ENCODE results near the gene SLC25A51.

The SLC25A51 gene

GRCh38 chr9:37927601-37928551, 23.9 kb upstream of the SLC25A51 start:
- no peaks in the 10 kb centered on the region for H3K9me3 ChIP-seq
- H3K4me1 ChIP-seq: peaks cover 28% of the 10 kb centered on the region
- no peaks in the 10 kb centered on the region for H3K27me3 ChIP-seq (ENCODE audit: low read depth)
- in situ Hi-C loops (cut with MboI; ENCODE audit: low sequenced_read_pairs): no loop called here
- no peak overlapping the region for H3K4me3 ChIP-seq
- DNase-seq (ENCODE audit: low spot score in 2 of 2): no peak
- H3K36me3 ChIP-seq (replicated peaks): 0 out of 2 replicates have a peak, but pooled peaks cover 3% of the 10 kb centered on the region

- no peaks in the 10 kb centered on the region for H3K9me3 ChIP-seq
- 0 out of 2 replicates have a peak, but pooled peaks cover 3% of the 10 kb centered on the region for H3K36me3 ChIP-seq (replicated peaks)
- peaks cover 28% of the 10 kb centered on the region for H3K4me1 ChIP-seq
- DNase-seq (ENCODE audit: low spot score in 2 of 2): peak; percentile 79 to 85
- in situ Hi-C loops (cut with MboI; ENCODE audit: low sequenced_read_pairs): no loop called here
- no peaks in the 10 kb centered on the region for H3K27me3 ChIP-seq (ENCODE audit: low read depth)
- no peak overlapping the region for H3K4me3 ChIP-seq
Measured at GRCh38 chr9:37927132-37927531, 23.2 kb upstream of the SLC25A51 start.

DNA sequence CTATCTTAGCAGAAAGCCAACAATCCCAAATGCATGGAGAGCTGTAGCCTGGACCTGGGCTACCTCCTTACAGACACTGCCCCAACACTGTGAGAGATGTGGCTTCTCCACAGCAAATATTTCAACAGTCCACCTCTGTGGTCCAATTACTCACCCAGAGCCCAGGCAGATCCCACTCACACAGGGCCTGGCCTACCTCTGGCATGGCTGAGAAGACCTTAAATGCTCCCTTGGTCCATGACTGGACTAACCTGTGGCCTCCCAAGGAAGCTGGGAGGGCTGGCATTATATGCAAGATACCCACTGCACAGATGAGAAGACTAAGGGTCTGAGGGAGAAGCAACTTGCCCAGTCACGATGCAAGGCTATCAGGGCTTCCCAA, 22.8 kb upstream of the SLC25A51 start:
- H3K4me1 ChIP-seq: peaks cover 28% of the 10 kb centered on the region
- H3K36me3 ChIP-seq (replicated peaks): 0 out of 2 replicates have a peak, but pooled peaks cover 3% of the 10 kb centered on the region
- no peaks in the 10 kb centered on the region for H3K9me3 ChIP-seq
- H3K27me3 ChIP-seq (ENCODE audit: low read depth): no peaks in the 10 kb centered on the region
- no peak for DNase-seq (ENCODE audit: low spot score in 2 of 2)
- H3K4me3 ChIP-seq: no peak overlapping the region
- in situ Hi-C loops (cut with MboI; ENCODE audit: low sequenced_read_pairs): no loop called here

DNA sequence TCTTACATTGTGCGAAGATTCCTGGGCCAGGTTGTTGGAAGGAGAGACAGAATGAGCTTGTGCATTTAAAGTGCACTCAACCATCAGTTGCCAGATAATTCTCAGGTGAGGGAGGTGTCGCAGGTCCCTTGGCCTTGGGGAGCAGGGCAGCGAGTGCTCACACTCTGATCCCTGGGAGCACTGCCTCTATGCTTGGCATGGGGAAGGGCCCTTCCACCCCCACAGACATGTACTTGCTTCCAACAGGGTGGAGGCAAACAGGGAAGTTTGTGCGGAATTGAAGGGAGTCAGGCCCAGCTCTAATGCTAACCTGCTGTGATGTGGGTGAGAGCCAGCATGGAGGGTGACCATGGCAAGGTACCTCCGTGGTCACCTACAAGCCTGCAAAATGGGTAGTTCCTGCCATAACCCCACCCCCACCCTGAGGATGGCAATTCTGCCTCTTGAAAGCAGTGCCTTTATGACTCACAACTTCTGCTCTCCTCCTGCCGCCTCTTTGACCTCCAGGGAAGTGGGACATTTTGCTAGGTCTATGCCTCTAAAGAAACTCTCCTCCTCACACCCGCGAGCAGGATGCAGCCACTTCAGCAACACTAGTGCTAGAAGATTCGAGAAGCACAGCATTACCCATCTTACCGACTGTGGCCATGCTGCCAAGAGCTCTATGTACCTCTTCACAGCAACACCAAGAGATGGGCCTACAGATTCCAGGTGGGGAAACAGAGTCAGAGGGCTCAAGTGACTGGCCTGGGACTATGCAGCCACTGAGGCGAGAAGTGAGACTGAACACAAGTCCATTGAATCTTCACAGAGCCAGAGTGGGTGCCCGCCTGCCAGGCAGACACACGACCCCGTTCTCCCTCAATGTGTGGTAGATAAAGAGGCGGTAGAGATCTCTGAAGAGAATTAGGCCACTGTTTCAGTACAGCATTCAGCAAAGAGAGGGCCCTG, 22.1 kb upstream of the SLC25A51 start:
- no peak overlapping the region for H3K4me3 ChIP-seq

GRCh38 chr9:37925006-37925405, 21.1 kb upstream of the SLC25A51 start:
- Histone ChIP-seq H3K36me3 (replicated peaks) (0 out of 2 replicates have a peak, but pooled peaks cover 3% of the 10 kb centered on the region), H3K9me3 (no peaks in the 10 kb centered on the region), H3K4me3 (no peak overlapping the region), H3K27me3 (ENCODE audit: low read depth) (no peaks in the 10 kb centered on the region), H3K4me1 (peaks cover 38% of the 10 kb centered on the region)
- in situ Hi-C loops (cut with MboI; ENCODE audit: low sequenced_read_pairs): no loop called here
- DNase-seq (ENCODE audit: low spot score in 2 of 2): no peak

More for the DNA sequence above, 22.1 kb upstream of the SLC25A51 start:
- Histone ChIP-seq H3K27me3 (ENCODE audit: low read depth) (no peaks in the 10 kb centered on the region), H3K36me3 (replicated peaks) (0 out of 2 replicates have a peak, but pooled peaks cover 3% of the 10 kb centered on the region), H3K9me3 (no peaks in the 10 kb centered on the region), H3K4me1 (peaks cover 28% of the 10 kb centered on the region)
- in situ Hi-C loops (cut with MboI; ENCODE audit: low sequenced_read_pairs): no loop called here
- no peak for DNase-seq (ENCODE audit: low spot score in 2 of 2)

- no peaks in the 10 kb centered on the region for H3K27me3 ChIP-seq (ENCODE audit: low read depth)
- H3K4me1 ChIP-seq: peaks cover 43% of the 10 kb centered on the region
- no peaks in the 10 kb centered on the region for H3K9me3 ChIP-seq
- no peak overlapping the region for H3K4me3 ChIP-seq
- in situ Hi-C loops (cut with MboI; ENCODE audit: low sequenced_read_pairs): loop anchor here (25.0 kb wide), 1 partner anchor 763 kb away; no protein-coding TSS in a partner anchor
- no peak for DNase-seq (ENCODE audit: low spot score in 2 of 2)
- H3K36me3 ChIP-seq (replicated peaks): 0 out of 2 replicates have a peak, but pooled peaks cover 3% of the 10 kb centered on the region
Measured at GRCh38 chr9:37924538-37924937, 20.6 kb upstream of the SLC25A51 start.

DNA sequence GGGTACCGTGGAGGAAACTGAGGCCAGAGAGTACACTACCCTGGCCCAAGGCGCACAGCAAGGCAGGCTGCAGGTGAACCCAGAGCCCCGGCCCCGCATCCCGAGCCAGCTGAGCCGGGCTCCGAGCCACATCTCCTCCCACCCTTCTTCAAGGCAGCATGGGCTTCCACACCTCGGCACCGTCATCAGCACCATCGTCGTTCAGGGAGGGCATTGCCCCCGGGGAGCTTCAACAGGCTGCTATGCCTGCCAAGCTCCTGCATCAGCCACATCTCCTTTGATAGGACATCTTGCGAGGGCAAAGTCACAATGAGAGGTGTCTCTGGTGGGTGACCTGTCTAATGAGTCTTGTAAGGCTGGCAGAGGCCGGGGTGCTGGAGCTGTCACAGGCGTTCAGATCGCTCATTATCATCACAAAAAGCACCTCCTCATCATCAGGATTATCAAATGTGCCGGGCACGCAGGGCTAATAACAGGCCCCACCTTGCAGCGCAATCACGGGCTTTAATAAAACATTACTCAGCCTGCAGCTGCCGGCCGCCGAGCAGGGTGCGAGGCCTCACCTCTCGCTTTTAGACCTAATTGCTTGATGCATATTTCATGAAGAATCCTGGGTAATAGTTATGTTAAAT, 20.0 kb upstream of the SLC25A51 start:
- peak; percentile 23 to 56 for DNase-seq (ENCODE audit: low spot score in 2 of 2)
- peaks cover 49% of the 10 kb centered on the region for H3K4me1 ChIP-seq

GRCh38 chr9:37923118-37923795, 19.3 kb upstream of the SLC25A51 start:
- Histone ChIP-seq H3K9me3 (no peaks in the 10 kb centered on the region), H3K36me3 (replicated peaks) (peaks cover 9% of the 10 kb centered on the region; the same call in 1 of the 2 replicates), H3K27me3 (ENCODE audit: low read depth) (no peaks in the 10 kb centered on the region), H3K4me1 (peaks cover 53% of the 10 kb centered on the region), H3K4me3 (no peak overlapping the region)
- in situ Hi-C loops (cut with MboI; ENCODE audit: low sequenced_read_pairs): loop anchor here (25.0 kb wide), 1 partner anchor 764 kb away; no protein-coding TSS in a partner anchor
- DNase-seq (ENCODE audit: low spot score in 2 of 2): no peak

More for the DNA sequence above, 20.0 kb upstream of the SLC25A51 start:
- no peak overlapping the region for H3K4me3 ChIP-seq
- H3K36me3 ChIP-seq (replicated peaks): peaks cover 5% of the 10 kb centered on the region; the same call in 1 of the 2 replicates
- no peaks in the 10 kb centered on the region for H3K27me3 ChIP-seq (ENCODE audit: low read depth)
- no peaks in the 10 kb centered on the region for H3K9me3 ChIP-seq
- in situ Hi-C loops (cut with MboI; ENCODE audit: low sequenced_read_pairs): loop anchor here (25.0 kb wide), 1 partner anchor 763 kb away; no protein-coding TSS in a partner anchor

- Histone ChIP-seq H3K27me3 (ENCODE audit: low read depth) (no peaks in the 10 kb centered on the region), H3K36me3 (replicated peaks) (peaks cover 9% of the 10 kb centered on the region; the same call in 1 of the 2 replicates), H3K4me1 (peaks cover 47% of the 10 kb centered on the region), H3K4me3 (no peak overlapping the region), H3K9me3 (no peaks in the 10 kb centered on the region)
- DNase-seq (ENCODE audit: low spot score in 2 of 2): no peak
- in situ Hi-C loops (cut with MboI; ENCODE audit: low sequenced_read_pairs): loop anchor here (25.0 kb wide), 1 partner anchor 765 kb away; no protein-coding TSS in a partner anchor
Measured at GRCh38 chr9:37922363-37923117, 18.6 kb upstream of the SLC25A51 start.

DNA sequence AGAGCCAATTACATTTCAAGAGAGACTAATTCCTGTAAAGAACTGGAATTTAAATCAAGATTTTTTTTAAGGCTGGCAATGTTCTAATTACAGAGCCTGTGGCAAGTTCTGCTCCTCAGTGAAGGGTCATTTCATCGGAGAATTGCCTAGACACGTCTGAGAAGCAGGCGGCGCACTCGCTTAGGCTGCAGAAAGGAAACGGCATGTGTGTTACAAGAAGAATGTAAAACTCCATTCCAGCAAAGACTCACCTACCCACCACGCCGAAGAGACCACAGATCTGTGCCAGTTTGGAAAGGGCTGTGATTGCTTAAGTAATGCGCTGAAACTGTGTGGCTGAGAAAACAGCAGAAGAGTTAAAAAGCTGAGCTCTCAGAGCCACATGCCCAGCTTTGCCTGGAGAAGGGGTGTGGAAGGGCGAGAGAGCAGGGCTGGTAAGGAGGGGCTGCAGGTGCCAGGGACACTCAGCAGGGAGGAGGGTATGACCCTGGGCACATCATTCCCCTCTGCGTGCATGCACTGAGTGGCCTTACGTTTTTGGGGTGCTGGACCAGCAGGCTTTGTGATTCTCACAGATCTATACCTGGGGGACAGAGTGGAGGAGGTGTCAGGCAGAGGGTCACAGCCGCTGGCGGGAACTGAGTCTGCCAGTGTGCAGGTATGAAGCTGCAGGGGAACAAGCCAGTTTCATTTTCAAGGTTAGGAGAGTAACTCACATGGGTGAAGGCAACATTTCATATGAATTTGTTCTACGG, 17.8 kb upstream of the SLC25A51 start:
- Histone ChIP-seq H3K9me3 (no peaks in the 10 kb centered on the region), H3K4me3 (no peak overlapping the region), H3K36me3 (replicated peaks) (peaks cover 11% of the 10 kb centered on the region), H3K4me1 (peaks cover 38% of the 10 kb centered on the region), H3K27me3 (ENCODE audit: low read depth) (no peaks in the 10 kb centered on the region)
- DNase-seq (ENCODE audit: low spot score in 2 of 2): no peak
- in situ Hi-C loops (cut with MboI; ENCODE audit: low sequenced_read_pairs): loop anchor here (25.0 kb wide), 1 partner anchor 766 kb away; no protein-coding TSS in a partner anchor

GRCh38 chr9:37921168-37921510, 17.2 kb upstream of the SLC25A51 start:
- H3K4me3 ChIP-seq: no peak overlapping the region
- H3K9me3 ChIP-seq: no peaks in the 10 kb centered on the region
- H3K4me1 ChIP-seq: peaks cover 37% of the 10 kb centered on the region
- DNase-seq (ENCODE audit: low spot score in 2 of 2): no peak
- in situ Hi-C loops (cut with MboI; ENCODE audit: low sequenced_read_pairs): loop anchor here (25.0 kb wide), 1 partner anchor 766 kb away; no protein-coding TSS in a partner anchor
- peaks cover 9% of the 10 kb centered on the region for H3K36me3 ChIP-seq (replicated peaks)
- no peaks in the 10 kb centered on the region for H3K27me3 ChIP-seq (ENCODE audit: low read depth)
